ENCODE measurements around the gene TERT.
A peak's percentile ranks its signal among the peaks of the same experiment; 100 is the strongest.

Gene TERT

GRCh38 chr5:1206521-1207412 is 88.1 kb downstream of the TERT start:
- DNase-seq (ENCODE audit: low spot score): no peak

DNA sequence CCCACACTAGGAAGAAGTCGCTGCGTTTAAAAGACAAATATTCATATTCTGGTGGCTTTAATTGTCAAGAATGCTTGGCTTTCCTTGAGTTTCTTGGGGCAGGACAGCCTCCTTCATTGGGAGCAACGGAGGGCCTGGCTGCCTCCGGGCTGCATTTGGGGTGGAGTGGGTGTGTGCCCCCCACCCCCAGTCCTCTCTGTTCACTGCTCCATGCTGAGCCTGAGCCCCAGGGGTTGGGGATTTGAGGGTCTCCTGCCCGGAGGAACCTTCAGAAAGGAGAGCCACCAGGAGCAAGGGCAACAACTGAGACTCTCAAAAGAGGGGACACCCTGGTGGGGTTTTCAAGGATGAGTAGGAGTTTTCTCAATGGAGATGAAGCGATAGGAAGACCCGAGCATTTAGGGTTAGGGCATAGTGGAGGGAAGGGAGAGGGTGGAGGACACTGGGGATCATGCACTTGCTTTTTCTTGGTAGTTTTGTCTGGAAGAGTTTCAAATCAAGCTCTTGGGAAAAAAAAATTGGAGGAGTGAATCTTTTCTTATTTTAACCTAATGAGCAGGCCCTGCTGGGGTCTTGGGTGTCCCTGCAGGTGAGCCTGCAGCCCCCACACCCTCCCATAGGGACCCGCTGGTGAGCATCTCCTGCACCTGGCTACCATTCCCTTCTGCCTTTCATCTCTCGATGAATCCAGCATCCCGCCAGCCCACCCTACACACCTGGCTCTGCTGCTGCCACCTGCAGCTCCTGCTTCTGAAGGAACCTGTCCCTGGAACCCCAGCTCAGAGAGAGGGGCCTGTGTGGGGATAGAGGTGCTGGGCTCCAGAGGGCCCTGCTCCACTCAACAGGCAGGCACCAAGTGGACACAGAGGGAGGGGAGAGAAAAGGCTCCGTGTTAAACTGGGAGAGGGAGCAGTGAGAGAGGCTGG is 89.3 kb downstream of the TERT start:
- DNase-seq (ENCODE audit: low spot score): no peak

DNA sequence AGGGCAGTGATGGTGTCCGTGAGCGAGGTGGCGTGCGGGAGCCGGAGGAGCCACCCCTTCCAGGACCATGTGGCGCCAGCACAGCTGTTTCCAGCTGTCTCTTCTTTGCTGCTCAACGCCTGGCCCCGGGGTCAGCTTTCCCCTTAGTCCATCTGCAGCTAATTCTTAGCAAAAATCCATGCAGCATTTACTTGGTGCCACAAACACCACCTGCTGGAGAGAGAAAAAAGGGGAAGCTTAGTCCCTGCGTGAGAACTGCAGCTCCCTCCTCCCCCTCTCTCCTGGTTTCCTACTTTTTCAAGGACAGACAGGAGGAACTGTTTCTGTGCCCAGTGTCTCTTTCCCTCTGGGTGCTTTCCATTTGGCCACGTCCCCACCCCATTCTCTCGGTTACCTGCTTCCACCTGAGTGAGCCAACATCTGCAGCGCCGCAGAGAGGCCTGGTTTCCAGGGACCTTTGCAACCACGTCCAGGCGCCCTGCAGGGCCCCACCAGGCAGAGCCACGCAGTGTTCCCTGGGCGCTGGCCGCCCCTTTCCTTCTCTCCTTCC is 90.1 kb downstream of the TERT start:
- peak; percentile 73 for DNase-seq (ENCODE audit: low spot score)

DNA sequence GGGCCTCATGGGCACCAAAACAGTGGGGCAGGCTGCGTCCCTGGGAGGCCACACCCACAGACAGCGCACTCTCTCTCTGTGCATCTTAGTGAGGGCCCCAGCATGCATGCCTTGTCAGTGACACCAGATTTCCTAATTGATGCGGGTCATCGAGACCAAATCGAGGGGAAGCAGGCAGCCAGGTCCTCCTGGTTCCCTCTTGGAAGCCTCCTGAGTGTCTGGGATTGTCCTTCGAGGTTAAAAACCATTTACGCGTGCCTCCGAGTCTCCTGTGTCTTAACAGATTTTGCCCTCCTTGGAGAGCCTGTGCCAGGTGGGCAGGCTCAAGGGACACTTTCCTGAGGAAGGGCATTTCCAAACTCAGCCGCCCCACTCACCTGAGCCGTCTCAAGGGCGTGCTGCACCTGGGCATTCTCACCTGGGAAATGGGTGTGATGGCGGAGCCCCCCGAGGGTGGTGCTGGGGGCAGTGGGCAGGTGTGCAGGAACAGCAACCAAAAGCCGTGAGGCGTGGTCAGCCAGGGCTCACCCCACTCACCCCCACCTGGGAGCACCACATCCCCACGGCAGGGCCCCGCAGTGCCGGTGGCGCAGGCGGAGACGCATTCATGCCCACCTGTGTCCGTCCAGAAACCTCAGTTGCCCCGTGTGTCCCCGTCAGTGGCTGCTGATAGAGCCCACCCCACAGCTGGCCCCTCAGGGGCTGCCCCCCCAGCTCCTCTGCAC is 90.7 kb downstream of the TERT start:
- no peak for DNase-seq (ENCODE audit: low spot score)

- no peak for DNase-seq (ENCODE audit: low spot score)
Measured at GRCh38 chr5:1203311-1203967, 91.4 kb downstream of the TERT start.

All from ecto neural progenitor cell (in vitro differentiated cells).